B cell (primary cell): ENCODE results near the gene ADAMTSL1. TPM values are rescaled to one million over a fixed set of nuclear protein-coding genes. Genes with fewer than 3 reads are reported as not detected.

Experiments used
- ATAC-seq: fragments of 200-7000 bp; cut with Tn5 transposase; one replicate; pipeline ENCODE4 v1.10.0; 2021; ENCODE audit warnings: low read depth, mild to moderate bottlenecking, moderate number of reproducible peaks, moderate library complexity
- CTCF ChIA-PET: fragments of 350-600 bp; sonication (Branson Sonifier 250); formaldehyde crosslinking; loops from one replicate; lab custom pipeline; 2021; ENCODE audit warnings: antibody characterized with exemption, inconsistent platforms; lab: Charles Lee
- POLR2A ChIA-PET: fragments of 350-600 bp; sonication (Branson Sonifier 250); formaldehyde crosslinking; loops from one replicate; lab custom pipeline; 2021; ENCODE audit warnings: antibody characterized with exemption; lab: Charles Lee
- DNase-seq: peaks from one replicate; pipeline ENCODE4 v3.0.0; 2013
- H2AFZ ChIP-seq: 2 replicates; pipeline ENCODE4 v1.6.1; 2012; ENCODE audit warnings: mild to moderate bottlenecking, low read depth, low read length; ENCODE audit not compliant: insufficient read depth, poor library complexity, severe bottlenecking
- H3K27ac ChIP-seq, 2 donors: 1 replicate in 1 of 2; 2 replicates in 1 of 2; pipeline ENCODE4 v1.5.1; 2012 to 2013; ENCODE audit warnings: low read length in 2 of 2, mild to moderate bottlenecking in 2 of 2, moderate library complexity in 1 of 2
- H3K27me3 ChIP-seq, 4 experiments: fragments of 200-600 bp in 1 of 4; sonication (generic) in 1 of 4; replicated peaks in 1 of 4; 1 replicate in 2 of 4; 2 replicates in 2 of 4; pipeline versions ENCODE4 v1.6.1 to v1.7.0; 2013 to 2016; ENCODE audit warnings: low read length in 3 of 4, mild to moderate bottlenecking in 2 of 4, mixed read lengths in 1 of 4, moderate library complexity in 1 of 4; ENCODE audit not compliant: insufficient read depth in 4 of 4, control insufficient read depth in 3 of 4; ENCODE audit errors: control extremely low read depth in 1 of 4
- H3K36me3 ChIP-seq, 2 experiments: replicated peaks in 1 of 2; 1 replicate in 1 of 2; 2 replicates in 1 of 2; pipeline versions ENCODE4 v1.6.1 to v1.7.1; 2013; ENCODE audit warnings: low read length in 1 of 2; ENCODE audit not compliant: insufficient read depth in 2 of 2, control insufficient read depth in 1 of 2; ENCODE audit errors: control extremely low read depth in 1 of 2, extremely low read depth in 1 of 2
- H3K4me1 ChIP-seq, 2 donors: fragments of 200-600 bp in 1 of 2; sonication (generic) in 1 of 2; 1 replicate in 1 of 2; 2 replicates in 1 of 2; pipeline versions ENCODE4 v1.5.1 to v1.6.1; 2013 to 2017; ENCODE audit warnings: low read length in 2 of 2; ENCODE audit not compliant: control insufficient read depth in 2 of 2, insufficient read depth in 2 of 2
- H3K4me2 ChIP-seq: replicated peaks from 2 replicates; pipeline ENCODE3; 2012; ENCODE audit warnings: mild to moderate bottlenecking, low read depth, low read length; ENCODE audit not compliant: poor library complexity, severe bottlenecking
- H3K4me3 ChIP-seq, 5 experiments: fragments of 200-600 bp in 1 of 5; sonication (generic) in 1 of 5; 1 replicate in 3 of 5; 2 replicates in 2 of 5; pipeline versions ENCODE4 v1.5.1 to v1.7.0; 2011 to 2016; ENCODE audit warnings: low read length in 4 of 5, mild to moderate bottlenecking in 4 of 5, low read depth in 2 of 5, control low read depth in 1 of 5, moderate library complexity in 1 of 5; ENCODE audit not compliant: insufficient read depth in 1 of 5; ENCODE audit errors: control extremely low read depth in 1 of 5, extremely low read depth in 1 of 5
- H3K79me2 ChIP-seq: fragments of 200-600 bp; sonication (generic); one replicate; pipeline ENCODE4 v1.6.0; 2016; ENCODE audit warnings: low read length; ENCODE audit not compliant: control insufficient read depth, insufficient read depth
- H3K9ac ChIP-seq: fragments of 200-600 bp; sonication (generic); 2 replicates; pipeline ENCODE4 v1.6.1; 2017; ENCODE audit warnings: mild to moderate bottlenecking, low read length, moderate library complexity
- H3K9me3 ChIP-seq, 3 donors: one replicate each; pipeline versions ENCODE4 v1.6.1 to v1.7.1; 2013; ENCODE audit warnings: low read length in 2 of 3; ENCODE audit not compliant: control insufficient read depth in 2 of 3, insufficient read depth in 1 of 3; ENCODE audit errors: control extremely low read depth in 1 of 3
- H4K20me1 ChIP-seq: 2 replicates; pipeline ENCODE4 v1.6.0; 2012; ENCODE audit warnings: mild to moderate bottlenecking, low read length; ENCODE audit not compliant: insufficient read depth, control insufficient read depth, poor library complexity, severe bottlenecking
- H3K27ac Mint-ChIP-seq: one replicate; pipeline ENCODE4 v1.8.0; 2021; ENCODE audit warnings: mixed read lengths
- H3K27me3 Mint-ChIP-seq: one replicate; pipeline ENCODE4 v1.8.0; 2021; ENCODE audit warnings: mixed read lengths
- H3K4me1 Mint-ChIP-seq: one replicate; pipeline ENCODE4 v1.8.0; 2021; ENCODE audit warnings: mixed read lengths
- H3K4me3 Mint-ChIP-seq: one replicate; pipeline ENCODE4 v1.8.0; 2021; ENCODE audit warnings: mixed read lengths
- H3K9me3 Mint-ChIP-seq: one replicate; pipeline ENCODE4 v1.8.0; 2022; ENCODE audit warnings: mixed read lengths; ENCODE audit not compliant: insufficient read depth
- CTCF ChIP-seq: fragments of 200-600 bp; IDR thresholded peaks from one replicate; pipeline ENCODE4 v1.8.0; 2022; ENCODE audit warnings: antibody characterized with exemption, mild to moderate bottlenecking
- EZH2 ChIP-seq: IDR thresholded peaks from 2 replicates; pipeline ENCODE4 v1.6.1; 2012; ENCODE audit warnings: borderline replicate concordance, low read depth, mild to moderate bottlenecking, moderate library complexity, low read length; ENCODE audit not compliant: insufficient read depth, poor library complexity, severe bottlenecking
- WGBS: methylation state at CpG from one replicate; pipeline ENCODE4 v1.1.5; 2013; ENCODE audit warnings: missing lambda C conversion rate; ENCODE audit not compliant: insufficient coverage; 5-methylcytosine and 5-hydroxymethylcytosine counted together
- intact Hi-C: fragments of 100-400 bp; cut with micrococcal nuclease; formaldehyde crosslinking; loops from one replicate; pipeline ENCODE4 v1.10.0; 2022
- polyA plus RNA-seq: library from polyadenylated mRNA; depleted of rRNA; stranded (reverse); fragments of >200 nt; gene quantifications from 2 replicates; pipeline ENCODE4 v1.2.3, GENCODE V29; 2012
- total RNA-seq, 2 donors: library from RNA; stranded (reverse); fragments of 120-200 nt in 1 of 2; gene quantifications; 1 replicate in 1 of 2; 2 replicates in 1 of 2; pipeline versions ENCODE4 v1.2.3 to v1.2.4, GENCODE V29; 2013 to 2022

The ADAMTSL1 gene
- total and polyA plus RNA-seq, 2 donors (not counting 1 experiment from before 2014, with no cell fraction given), result not detected

GRCh38 chr9:18806232-18807080 lies 332.5 kb downstream of the ADAMTSL1 start:
- peaks cover 2% of the 10 kb centered on the region for H3K9me3 Mint-ChIP-seq
- POLR2A ChIA-PET, result no interaction called here

More at GRCh38 chr9:18806232-18807080, 332.5 kb downstream of the ADAMTSL1 start:
- CTCF ChIA-PET, result no interaction called here
- H3K4me3 Mint-ChIP-seq, result no peak overlapping the region
- no peak overlapping the region for H3K27ac Mint-ChIP-seq
- Histone ChIP-seq H3K4me2 (no peak overlapping the region), H3K9me3 (peaks cover 0 to 4% (median 0%) of the 10 kb centered on the region in 3 donors), H3K4me1 (no peaks in the 10 kb centered on the region), H3K4me3 (no peak overlapping the region), H3K27me3 (no peaks in the 10 kb centered on the region), H2AFZ (no peak overlapping the region), H3K9ac (no peak overlapping the region), H3K36me3 (no peaks in the 10 kb centered on the region), H3K79me2 (no peaks in the 10 kb centered on the region), H4K20me1 (no peaks in the 10 kb centered on the region), H3K27ac (no peak overlapping the region)
- ATAC-seq (no peak), DNase-seq (no peak)
- no peaks in the 10 kb centered on the region for H3K4me1 Mint-ChIP-seq
- intact Hi-C loops, result no loop called here
- H3K27me3 Mint-ChIP-seq, result no peaks in the 10 kb centered on the region
- TF ChIP-seq CTCF (no peak), EZH2 (no peak)
- WGBS, result 0% methylated on average over 1 of the region's 6 CpGs
